SU-DHL-6 (cell line): Measurements from ENCODE around the gene VSTM1.

Experiments used
- H2AFZ ChIP-seq: fragments of 200-600 bp; sonication (generic); 2 replicates; pipeline ENCODE4 v1.6.1; 2014; ENCODE audit warnings: low read depth, mild to moderate bottlenecking, moderate library complexity, mixed read lengths, antibody characterized with exemption, low read length; ENCODE audit not compliant: severe bottlenecking
- H3F3A ChIP-seq: fragments of 200-600 bp; shearing (Covaris generic); 2 replicates; pipeline ENCODE4 v1.6.0; 2016; ENCODE audit warnings: antibody characterized with exemption, mild to moderate bottlenecking; ENCODE audit not compliant: insufficient read depth
- H3K27ac ChIP-seq: fragments of 200-600 bp; sonication (generic); 2 replicates; pipeline ENCODE4 v1.5.1; 2016; ENCODE audit warnings: low read depth, mild to moderate bottlenecking, low read length, moderate library complexity, mixed read lengths
- H3K27me3 ChIP-seq: fragments of 200-600 bp; sonication (generic), shearing (Covaris generic); 2 replicates; pipeline ENCODE4 v1.6.0; 2014; ENCODE audit warnings: mild to moderate bottlenecking, low read length
- H3K36me3 ChIP-seq: fragments of 200-600 bp; sonication (generic); 2 replicates; pipeline ENCODE4 v1.6.1; 2014; ENCODE audit warnings: mild to moderate bottlenecking, low read length, mixed read lengths
- H3K4me2 ChIP-seq: fragments of 300-600, 200-600 bp; shearing (Covaris generic), sonication (generic); 2 replicates; pipeline ENCODE4 v1.6.0; 2014; ENCODE audit warnings: low read length, low read depth, mild to moderate bottlenecking; ENCODE audit not compliant: poor library complexity, severe bottlenecking
- H3K4me3 ChIP-seq: fragments of 200-600 bp; sonication (generic); 2 replicates; pipeline ENCODE4 v1.5.1; 2014; ENCODE audit warnings: antibody characterized with exemption, low read length, mild to moderate bottlenecking, mixed read lengths; ENCODE audit not compliant: insufficient read depth, poor library complexity, severe bottlenecking
- H3K79me2 ChIP-seq: fragments of 200-600 bp; sonication (generic); 2 replicates; pipeline ENCODE4 v1.6.1; 2014; ENCODE audit warnings: mild to moderate bottlenecking, low read length, moderate library complexity; ENCODE audit not compliant: insufficient read depth
- H3K9ac ChIP-seq: fragments of 200-600 bp; sonication (generic); 2 replicates; pipeline ENCODE4 v1.7.0; 2014; ENCODE audit warnings: mild to moderate bottlenecking, low read length
- H3K9me2 ChIP-seq: fragments of 200-600 bp; sonication (generic); replicated peaks from 2 replicates; pipeline ENCODE4 v1.6.1; 2014; ENCODE audit warnings: low read length; ENCODE audit not compliant: insufficient read depth
- H3K9me3 ChIP-seq: fragments of 200-600 bp; sonication (generic); 2 replicates; pipeline ENCODE4 v1.6.1; 2014; ENCODE audit warnings: low read length, mixed read lengths; ENCODE audit not compliant: insufficient read depth
- H4K20me1 ChIP-seq: fragments of 200-600 bp; sonication (generic); 2 replicates; pipeline ENCODE4 v1.6.1; 2014; ENCODE audit warnings: low read depth, mild to moderate bottlenecking, antibody characterized with exemption, low read length, moderate library complexity, mixed read lengths
- CTCF ChIP-seq: fragments of 200-600 bp; sonication (generic); IDR thresholded peaks from one replicate; pipeline ENCODE4 v1.5.1; 2017; ENCODE audit warnings: antibody characterized with exemption, mild to moderate bottlenecking, low read length, moderate library complexity; ENCODE audit not compliant: insufficient read depth, poor library complexity, severe bottlenecking
- EZH2phosphoT487 ChIP-seq: fragments of 200-600 bp; sonication (generic), shearing (Covaris generic); conservative IDR thresholded peaks from 2 replicates; pipeline ENCODE4 v1.6.1; 2018; ENCODE audit warnings: mild to moderate bottlenecking, antibody characterized with exemption, low read length, moderate library complexity, mixed read lengths

Gene VSTM1

DNA sequence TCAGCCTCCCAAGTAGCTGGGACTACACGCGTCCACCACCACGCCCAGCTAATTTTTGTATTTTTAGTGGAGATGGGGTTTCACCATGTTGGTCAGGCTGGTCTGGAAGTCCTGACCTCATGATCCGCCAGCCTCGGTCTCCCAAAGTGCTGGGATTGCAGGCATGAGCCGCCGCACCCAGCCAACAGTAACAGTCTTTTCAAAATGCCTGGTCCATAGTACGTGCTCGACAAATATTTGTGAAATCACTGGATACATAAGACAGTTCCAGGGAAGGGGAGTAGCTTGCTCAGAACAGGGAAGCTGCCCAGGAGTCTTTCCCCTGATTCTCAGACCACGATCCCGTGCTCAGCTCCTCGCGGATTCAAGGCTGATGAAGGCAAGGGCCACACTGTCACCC lies 41.8 kb downstream of the VSTM1 start:
- H3K27ac ChIP-seq, result no peak overlapping the region
- H3K9me2 ChIP-seq, result no peaks in the 10 kb centered on the region
- no peak overlapping the region for H2AFZ ChIP-seq
- H3K36me3 ChIP-seq, result no peaks in the 10 kb centered on the region
- no peaks in the 10 kb centered on the region for H3K27me3 ChIP-seq
- H3K9me3 ChIP-seq, result no peaks in the 10 kb centered on the region
- no peak for TF ChIP-seq EZH2phosphoT487
- no peaks in the 10 kb centered on the region for H4K20me1 ChIP-seq
- no peak overlapping the region for H3K4me2 ChIP-seq
- H3K9ac ChIP-seq, result no peak overlapping the region
- no peak overlapping the region for H3K4me3 ChIP-seq
- no peaks in the 10 kb centered on the region for H3K79me2 ChIP-seq
- no peaks in the 10 kb centered on the region for H3F3A ChIP-seq

DNA sequence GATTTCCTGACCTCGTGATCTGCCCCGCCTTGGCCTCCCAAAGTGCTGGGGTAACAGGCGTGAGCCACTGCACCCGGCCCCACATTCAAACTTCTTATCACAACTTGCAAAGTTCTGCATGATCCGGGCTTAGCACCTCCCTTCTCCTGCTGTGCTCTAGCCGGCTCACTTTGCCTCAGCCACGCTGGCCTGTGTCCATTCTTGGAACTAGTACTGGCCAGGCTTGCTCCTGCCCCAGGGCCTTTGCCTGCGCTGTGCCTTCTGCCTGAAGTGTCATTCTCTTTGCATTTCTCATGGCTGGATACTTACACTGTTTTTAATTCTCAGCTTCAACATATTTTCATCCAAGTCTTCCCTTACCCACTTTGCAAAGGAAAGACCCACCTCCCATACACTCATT lies 42.3 kb downstream of the VSTM1 start:
- H3K79me2 ChIP-seq, result no peaks in the 10 kb centered on the region
- no peaks in the 10 kb centered on the region for H3K9me2 ChIP-seq
- H3K4me3 ChIP-seq, result no peak overlapping the region
- TF ChIP-seq CTCF (no peak), EZH2phosphoT487 (no peak)
- H3K9me3 ChIP-seq, result no peaks in the 10 kb centered on the region
- no peaks in the 10 kb centered on the region for H3K27me3 ChIP-seq
- no peaks in the 10 kb centered on the region for H3K36me3 ChIP-seq
- H3K27ac ChIP-seq, result no peak overlapping the region
- H3K4me2 ChIP-seq, result no peak overlapping the region
- H3F3A ChIP-seq, result no peaks in the 10 kb centered on the region
- H3K9ac ChIP-seq, result no peak overlapping the region
- H4K20me1 ChIP-seq, result no peaks in the 10 kb centered on the region
- no peak overlapping the region for H2AFZ ChIP-seq

- no peak overlapping the region for H3K9ac ChIP-seq
Measured at GRCh38 chr19:54017261-54017660, 46.4 kb downstream of the VSTM1 start.

More at GRCh38 chr19:54017261-54017660, 46.4 kb downstream of the VSTM1 start:
- no peaks in the 10 kb centered on the region for H3K27me3 ChIP-seq
- H3K4me3 ChIP-seq, result no peak overlapping the region
- no peak overlapping the region for H2AFZ ChIP-seq
- no peaks in the 10 kb centered on the region for H4K20me1 ChIP-seq
- no peaks in the 10 kb centered on the region for H3F3A ChIP-seq
- H3K9me3 ChIP-seq, result no peaks in the 10 kb centered on the region
- TF ChIP-seq CTCF (no peak), EZH2phosphoT487 (no peak)
- no peak overlapping the region for H3K27ac ChIP-seq
- H3K9me2 ChIP-seq, result no peaks in the 10 kb centered on the region
- H3K79me2 ChIP-seq, result no peaks in the 10 kb centered on the region
- H3K36me3 ChIP-seq, result no peaks in the 10 kb centered on the region
- H3K4me2 ChIP-seq, result no peak overlapping the region
